ENCODE data around the gene PLP2.
A peak's percentile ranks its signal among the peaks of the same experiment; 100 is the strongest.

Gene PLP2

DNA sequence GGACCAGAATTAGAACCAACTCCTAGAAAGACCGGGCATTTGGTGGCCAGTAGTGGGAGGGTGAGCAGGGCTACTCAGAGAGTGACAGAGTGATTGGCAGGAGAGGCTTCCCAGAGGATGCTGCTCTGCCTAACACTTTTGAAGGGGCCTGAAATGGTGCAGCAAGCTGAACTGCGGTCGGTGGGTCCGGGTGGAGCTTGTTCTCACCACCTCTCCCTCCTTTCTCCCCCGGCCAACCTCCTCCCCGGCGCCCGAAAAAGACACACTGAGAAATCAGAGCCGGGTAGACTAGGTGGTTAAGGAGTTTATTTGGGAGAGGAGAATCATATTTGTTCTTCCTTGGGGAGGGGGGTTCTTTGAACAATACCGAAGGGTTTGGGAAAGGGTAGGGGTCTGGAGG, 15.8 kb downstream of the PLP2 start:
- Histone ChIP-seq H3K4me1 (ENCODE audit: control insufficient read depth, insufficient read depth, low read length, poor library complexity, severe bottlenecking) (peaks cover 5% of the 10 kb centered on the region), H3K4me3 (ENCODE audit: extremely low read depth, insufficient read depth, low read length, poor library complexity, severe bottlenecking) (no peak overlapping the region), H3K9me3 (ENCODE audit: control insufficient read depth, low read length) (no peaks in the 10 kb centered on the region), H3K27ac (ENCODE audit: low read depth, low read length, severe bottlenecking) (no peak overlapping the region), H3K36me3 (ENCODE audit: control insufficient read depth, insufficient read depth, low read length) (peaks cover 5% of the 10 kb centered on the region)
- 25 to 60% methylated on average over 1 of the region's 10 CpGs for WGBS, 2 experiments (ENCODE audit: insufficient coverage in 2 of 2)

DNA sequence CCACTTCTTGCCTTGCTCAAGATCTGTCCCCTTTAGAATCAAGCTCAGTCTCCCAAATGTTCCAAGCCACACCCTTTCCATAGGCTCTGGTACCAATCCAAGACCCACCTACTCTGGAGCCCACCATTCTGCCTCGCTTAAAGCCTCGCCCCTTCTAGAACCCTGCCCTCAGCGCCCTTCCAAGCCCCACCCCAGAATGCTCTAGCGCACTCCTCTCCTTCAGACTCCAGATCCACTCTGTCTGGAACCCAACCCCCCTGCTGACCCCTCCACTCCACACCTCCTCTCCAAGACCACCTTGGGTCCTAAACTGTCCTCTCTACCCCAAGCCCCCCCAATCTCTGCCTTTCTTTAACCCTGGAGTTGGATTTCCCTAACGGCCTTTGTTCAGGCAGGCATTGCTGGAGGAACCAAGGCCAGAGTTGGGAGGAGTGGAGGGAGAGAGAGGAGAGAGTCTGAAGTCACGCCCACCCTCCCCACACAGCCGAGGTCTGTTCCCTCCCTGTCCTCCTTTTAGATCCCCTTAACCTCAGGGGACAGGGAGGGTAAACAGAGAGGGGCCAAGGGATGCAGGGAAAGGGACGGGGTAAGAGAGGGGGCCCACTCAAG, 16.9 kb downstream of the PLP2 start:
- Histone ChIP-seq H3K9me3 (ENCODE audit: control insufficient read depth, low read length) (no peaks in the 10 kb centered on the region), H3K4me3 (ENCODE audit: extremely low read depth, insufficient read depth, low read length, poor library complexity, severe bottlenecking) (no peak overlapping the region), H3K4me1 (ENCODE audit: control insufficient read depth, insufficient read depth, low read length, poor library complexity, severe bottlenecking) (peaks cover 5% of the 10 kb centered on the region), H3K27ac (ENCODE audit: low read depth, low read length, severe bottlenecking) (no peak overlapping the region), H3K36me3 (ENCODE audit: control insufficient read depth, insufficient read depth, low read length) (no peaks in the 10 kb centered on the region)
- WGBS, 2 experiments (ENCODE audit: insufficient coverage in 2 of 2), result 86% methylated on average over 1 of the region's 8 CpGs; no CpG with 5 or more reads in 1 of the 2 experiments

DNA sequence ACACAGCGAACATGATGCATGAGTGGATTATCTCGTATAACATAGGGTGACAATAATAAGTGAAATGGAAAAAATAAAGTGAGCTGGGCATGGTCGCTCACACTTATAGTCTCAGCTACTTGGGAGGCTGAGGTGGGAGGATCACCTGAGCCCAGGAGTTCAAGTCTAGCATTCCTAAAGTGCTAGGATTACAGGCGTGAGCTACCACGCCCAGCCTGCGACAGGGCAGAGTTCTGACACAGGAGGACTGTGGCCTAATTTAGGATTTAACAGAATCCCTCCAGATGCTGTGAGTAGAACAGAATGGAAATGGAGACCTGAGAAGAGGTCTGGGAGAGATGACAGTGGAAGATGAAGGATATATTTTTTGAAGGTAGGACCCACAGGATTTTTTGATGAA, 17.9 kb downstream of the PLP2 start:
- 94 to 96% methylated on average over 4 to 5 of the region's 6 CpGs for WGBS, 2 experiments (ENCODE audit: insufficient coverage in 2 of 2)
- Histone ChIP-seq H3K4me1 (ENCODE audit: control insufficient read depth, insufficient read depth, low read length, poor library complexity, severe bottlenecking) (no peaks in the 10 kb centered on the region), H3K36me3 (ENCODE audit: control insufficient read depth, insufficient read depth, low read length) (no peaks in the 10 kb centered on the region), H3K4me3 (ENCODE audit: extremely low read depth, insufficient read depth, low read length, poor library complexity, severe bottlenecking) (no peak overlapping the region), H3K27ac (ENCODE audit: low read depth, low read length, severe bottlenecking) (no peak overlapping the region), H3K9me3 (ENCODE audit: control insufficient read depth, low read length) (no peaks in the 10 kb centered on the region)

DNA sequence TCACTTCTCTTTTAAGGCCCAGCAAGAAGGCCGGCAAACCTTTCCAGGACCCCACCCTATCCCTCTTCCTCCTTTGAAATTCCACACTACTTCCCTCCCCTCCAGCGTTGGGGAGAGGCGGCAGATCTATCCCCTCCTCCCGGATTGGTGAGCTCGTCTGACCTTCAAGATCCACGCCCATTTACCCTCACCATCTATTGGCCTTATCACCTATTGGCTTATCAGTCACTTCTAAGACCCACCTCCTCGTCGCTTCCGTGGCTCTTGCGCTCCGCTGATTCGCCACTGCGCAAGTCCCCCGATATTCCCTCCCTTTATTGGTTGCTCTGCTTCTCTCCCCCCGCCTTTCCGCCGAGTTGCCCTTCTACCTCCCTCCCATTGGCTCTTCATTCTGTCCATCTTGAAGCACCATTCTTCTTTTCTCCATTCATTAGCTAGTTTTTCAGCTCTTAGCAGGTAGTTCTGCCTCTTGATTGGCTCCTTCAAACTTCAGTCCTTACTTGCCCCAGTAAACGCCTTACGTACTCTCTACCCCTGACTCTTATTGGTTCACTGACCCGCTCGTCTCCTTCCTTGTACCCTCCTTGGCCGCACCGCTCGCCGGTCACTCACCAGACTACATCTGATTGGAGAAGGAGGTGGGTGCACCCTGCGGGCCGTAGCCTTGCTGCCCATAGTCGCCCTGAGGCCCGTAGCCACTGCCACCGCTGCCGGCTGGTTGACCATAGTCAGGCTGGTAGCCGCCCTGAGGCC, 19.3 kb downstream of the PLP2 start:
- H3K27ac ChIP-seq (ENCODE audit: low read depth, low read length, severe bottlenecking), result peak overlapping the region; percentile 73
- H3K4me1 ChIP-seq (ENCODE audit: control insufficient read depth, insufficient read depth, low read length, poor library complexity, severe bottlenecking), result no peaks in the 10 kb centered on the region
- peak overlapping the region; percentile 62 for H3K4me3 ChIP-seq (ENCODE audit: extremely low read depth, insufficient read depth, low read length, poor library complexity, severe bottlenecking)
- no peaks in the 10 kb centered on the region for H3K9me3 ChIP-seq (ENCODE audit: control insufficient read depth, low read length)
- WGBS, 2 experiments (ENCODE audit: insufficient coverage in 2 of 2), result 0% methylated on average over 15 to 16 of the region's 32 CpGs
- no peaks in the 10 kb centered on the region for H3K36me3 ChIP-seq (ENCODE audit: control insufficient read depth, insufficient read depth, low read length)

DNA sequence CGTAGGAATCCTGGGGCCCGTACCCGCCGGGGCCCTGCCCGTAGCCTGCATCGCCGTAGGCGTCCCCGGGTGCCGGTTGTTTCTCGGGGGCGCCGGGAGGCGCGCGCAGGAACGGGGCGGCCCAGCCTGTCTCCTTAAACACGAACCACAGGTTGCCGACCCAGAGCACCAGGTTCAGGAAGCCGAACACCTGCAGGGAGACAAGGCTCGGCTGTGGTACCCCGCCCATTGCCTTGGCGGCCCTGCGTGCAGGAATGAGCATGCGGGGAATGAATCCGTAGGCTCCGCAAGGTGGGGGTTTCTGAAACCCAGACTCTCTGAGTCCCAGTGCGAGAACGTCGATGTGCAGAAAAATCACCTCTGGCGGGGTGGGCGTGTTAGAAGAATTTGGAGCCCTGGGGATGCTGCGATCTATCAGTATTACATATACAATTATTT, 19.9 kb downstream of the PLP2 start:
- Histone ChIP-seq H3K27ac (ENCODE audit: low read depth, low read length, severe bottlenecking) (peak overlapping the region; percentile 73), H3K4me3 (ENCODE audit: extremely low read depth, insufficient read depth, low read length, poor library complexity, severe bottlenecking) (peak overlapping the region; percentile 62), H3K36me3 (ENCODE audit: control insufficient read depth, insufficient read depth, low read length) (no peaks in the 10 kb centered on the region), H3K4me1 (ENCODE audit: control insufficient read depth, insufficient read depth, low read length, poor library complexity, severe bottlenecking) (no peaks in the 10 kb centered on the region), H3K9me3 (ENCODE audit: control insufficient read depth, low read length) (no peaks in the 10 kb centered on the region)
- 0% methylated on average over 1 to 7 of the region's 34 CpGs for WGBS, 2 experiments (ENCODE audit: insufficient coverage in 2 of 2)

DNA sequence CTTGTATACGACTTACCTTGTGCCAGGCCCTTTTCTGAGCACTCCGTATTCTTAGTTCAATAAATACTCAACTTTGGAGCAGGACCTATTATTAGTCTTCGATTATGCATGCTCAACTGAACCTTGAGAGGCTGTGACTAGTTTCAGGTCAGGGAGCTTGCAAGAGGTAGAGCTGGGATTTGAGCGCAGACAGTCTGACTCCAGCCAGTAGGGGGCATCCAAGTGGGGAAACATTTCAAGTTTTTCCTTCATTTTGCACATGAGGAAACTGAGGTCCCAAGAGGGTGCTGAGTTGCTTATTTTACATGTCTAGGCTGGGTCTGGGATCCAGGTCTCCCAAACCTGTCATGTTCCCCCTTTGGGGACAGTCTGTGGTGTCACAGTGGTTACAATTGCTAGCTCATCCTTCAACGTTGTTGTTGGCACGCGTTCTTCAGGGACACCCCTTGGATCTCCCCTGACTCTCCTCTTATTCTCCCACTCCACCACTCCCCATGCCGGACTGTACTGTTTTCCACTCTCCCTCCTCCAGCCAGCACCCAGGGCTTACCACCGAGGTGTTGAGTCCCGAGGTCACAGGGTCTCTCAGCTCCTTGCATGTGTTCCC, 21.1 kb downstream of the PLP2 start:
- WGBS, 2 experiments (ENCODE audit: insufficient coverage in 2 of 2), result 75% methylated on average over 5 of the region's 10 CpGs; no CpG with 5 or more reads in 1 of the 2 experiments
- no peak overlapping the region for H3K4me3 ChIP-seq (ENCODE audit: extremely low read depth, insufficient read depth, low read length, poor library complexity, severe bottlenecking)
- H3K4me1 ChIP-seq (ENCODE audit: control insufficient read depth, insufficient read depth, low read length, poor library complexity, severe bottlenecking), result no peaks in the 10 kb centered on the region
- no peaks in the 10 kb centered on the region for H3K36me3 ChIP-seq (ENCODE audit: control insufficient read depth, insufficient read depth, low read length)
- no peak overlapping the region for H3K27ac ChIP-seq (ENCODE audit: low read depth, low read length, severe bottlenecking)
- no peaks in the 10 kb centered on the region for H3K9me3 ChIP-seq (ENCODE audit: control insufficient read depth, low read length)

DNA sequence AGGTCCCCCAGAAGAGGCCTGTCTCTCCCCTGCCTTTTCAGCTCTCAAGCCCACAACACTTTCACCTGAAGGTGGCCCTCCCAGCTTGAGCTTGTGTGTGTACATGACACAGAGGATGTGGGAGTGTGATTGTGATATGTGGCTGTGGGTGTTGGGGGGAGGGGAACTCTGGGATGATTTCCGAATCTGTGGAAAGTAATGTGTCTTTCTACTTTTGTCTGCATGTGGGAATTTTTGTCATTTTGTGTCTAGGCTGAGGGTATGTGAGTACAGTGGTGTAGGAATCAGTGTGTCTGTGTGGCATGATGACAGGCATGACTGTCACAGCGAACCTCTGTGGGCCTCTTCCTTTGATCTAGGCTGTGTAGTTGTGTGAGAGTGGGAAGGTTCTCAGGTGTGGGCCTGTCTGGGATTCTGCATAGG, 21.9 kb downstream of the PLP2 start:
- Histone ChIP-seq H3K9me3 (ENCODE audit: control insufficient read depth, low read length) (no peaks in the 10 kb centered on the region), H3K4me3 (ENCODE audit: extremely low read depth, insufficient read depth, low read length, poor library complexity, severe bottlenecking) (no peak overlapping the region), H3K27ac (ENCODE audit: low read depth, low read length, severe bottlenecking) (no peak overlapping the region), H3K36me3 (ENCODE audit: control insufficient read depth, insufficient read depth, low read length) (no peaks in the 10 kb centered on the region), H3K4me1 (ENCODE audit: control insufficient read depth, insufficient read depth, low read length, poor library complexity, severe bottlenecking) (peaks cover under 1% of the 10 kb centered on the region)
- WGBS, 2 experiments (ENCODE audit: insufficient coverage in 2 of 2), result 92% methylated on average over 2 of the region's 2 CpGs; no CpG with 5 or more reads in 1 of the 2 experiments

DNA sequence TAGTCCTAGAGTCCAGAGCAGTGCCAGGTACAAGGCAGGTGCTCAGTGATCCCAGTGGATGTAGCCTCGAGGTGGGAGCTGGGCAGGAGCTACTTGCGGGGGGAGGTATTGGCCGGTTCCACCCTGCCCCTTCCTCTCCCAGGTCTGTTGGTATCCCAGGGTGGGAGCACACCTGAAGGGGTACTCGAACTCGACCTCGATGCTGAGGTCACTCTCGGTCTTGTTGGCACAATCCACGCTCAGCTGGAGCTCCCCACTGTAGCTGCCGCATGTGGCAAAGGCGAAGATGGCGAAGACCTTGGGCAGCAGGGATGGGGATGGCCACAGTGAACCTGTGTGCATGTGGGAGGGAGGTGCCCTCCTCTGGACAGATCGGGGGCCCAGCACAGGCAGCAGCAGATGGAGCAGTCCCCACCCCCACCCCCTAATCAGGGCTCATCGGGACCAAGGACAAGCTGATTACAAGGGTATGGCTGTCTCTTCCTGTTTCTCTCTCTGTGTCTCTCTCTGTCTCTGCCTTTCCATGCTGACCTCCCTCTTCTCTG, 25.9 kb downstream of the PLP2 start:
- peaks cover 4% of the 10 kb centered on the region for H3K4me1 ChIP-seq (ENCODE audit: control insufficient read depth, insufficient read depth, low read length, poor library complexity, severe bottlenecking)
- no peak overlapping the region for H3K27ac ChIP-seq (ENCODE audit: low read depth, low read length, severe bottlenecking)
- WGBS, 2 experiments (ENCODE audit: insufficient coverage in 2 of 2), result 82 to 99% methylated on average over 6 to 8 of the region's 13 CpGs
- H3K9me3 ChIP-seq (ENCODE audit: control insufficient read depth, low read length), result no peaks in the 10 kb centered on the region
- no peak overlapping the region for H3K4me3 ChIP-seq (ENCODE audit: extremely low read depth, insufficient read depth, low read length, poor library complexity, severe bottlenecking)
- H3K36me3 ChIP-seq (ENCODE audit: control insufficient read depth, insufficient read depth, low read length), result no peaks in the 10 kb centered on the region

DNA sequence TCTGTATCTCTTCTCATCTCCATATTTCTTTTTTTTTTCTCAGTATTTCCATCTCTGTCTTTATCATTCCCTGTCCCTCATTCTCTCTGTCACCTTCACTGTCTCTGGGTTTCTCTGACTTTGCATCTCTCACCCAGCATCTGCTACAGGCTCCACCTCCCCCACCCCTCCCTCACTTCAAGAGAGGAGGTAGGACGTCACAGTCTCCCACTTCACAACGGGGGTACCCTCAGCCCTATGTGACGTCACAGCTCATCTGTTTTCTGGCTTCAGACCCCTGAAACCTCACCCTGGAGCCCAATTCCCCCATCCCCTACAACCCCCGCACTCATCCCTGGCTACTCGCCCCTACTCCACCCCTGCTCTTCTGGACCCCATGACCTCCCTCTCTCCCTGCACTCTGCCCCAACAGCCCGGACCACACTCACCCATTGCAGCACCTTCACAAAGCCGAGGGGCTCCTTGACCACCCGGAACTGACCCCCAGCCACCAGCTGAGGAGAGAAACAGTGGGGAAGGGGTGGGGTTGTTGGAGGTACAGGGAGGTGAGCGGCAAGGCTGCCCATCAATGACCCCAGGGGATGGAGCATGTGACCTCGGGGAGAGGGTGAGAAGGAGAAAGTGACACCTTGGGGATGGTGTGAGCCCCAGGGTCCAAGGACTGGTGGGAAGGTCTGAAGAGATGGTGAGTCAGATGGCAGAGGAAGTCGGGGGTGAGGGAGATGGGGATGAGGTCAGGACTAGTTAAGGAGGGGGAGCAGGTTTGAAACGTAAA, 27.0 kb downstream of the PLP2 start:
- H3K9me3 ChIP-seq (ENCODE audit: control insufficient read depth, low read length), result no peaks in the 10 kb centered on the region
- no peak overlapping the region for H3K4me3 ChIP-seq (ENCODE audit: extremely low read depth, insufficient read depth, low read length, poor library complexity, severe bottlenecking)
- 14% methylated on average over 1 of the region's 12 CpGs; no CpG with 5 or more reads in 1 of the 2 experiments for WGBS, 2 experiments (ENCODE audit: insufficient coverage in 2 of 2)
- no peaks in the 10 kb centered on the region for H3K36me3 ChIP-seq (ENCODE audit: control insufficient read depth, insufficient read depth, low read length)
- H3K4me1 ChIP-seq (ENCODE audit: control insufficient read depth, insufficient read depth, low read length, poor library complexity, severe bottlenecking), result peaks cover 4% of the 10 kb centered on the region
- no peak overlapping the region for H3K27ac ChIP-seq (ENCODE audit: low read depth, low read length, severe bottlenecking)

DNA sequence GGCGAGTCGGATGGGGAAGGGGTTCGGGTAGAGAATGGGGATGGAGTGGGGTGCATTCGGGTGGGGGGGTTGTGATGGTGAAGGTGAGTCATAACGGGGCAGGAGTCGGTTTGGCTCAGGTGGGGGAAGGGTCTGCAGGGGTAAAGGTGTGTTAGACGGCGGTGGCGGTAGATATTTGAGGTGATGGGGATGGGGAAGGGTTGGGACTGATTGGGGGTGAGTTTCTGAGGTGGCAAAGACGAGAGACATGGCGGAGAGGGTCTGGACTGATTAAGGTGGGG, 27.6 kb downstream of the PLP2 start:
- WGBS, 2 experiments (ENCODE audit: insufficient coverage in 2 of 2), result 19% methylated on average over 9 of the region's 11 CpGs; no CpG with 5 or more reads in 1 of the 2 experiments
- no peak overlapping the region for H3K4me3 ChIP-seq (ENCODE audit: extremely low read depth, insufficient read depth, low read length, poor library complexity, severe bottlenecking)
- no peak overlapping the region for H3K27ac ChIP-seq (ENCODE audit: low read depth, low read length, severe bottlenecking)
- H3K9me3 ChIP-seq (ENCODE audit: control insufficient read depth, low read length), result no peaks in the 10 kb centered on the region
- H3K36me3 ChIP-seq (ENCODE audit: control insufficient read depth, insufficient read depth, low read length), result no peaks in the 10 kb centered on the region
- H3K4me1 ChIP-seq (ENCODE audit: control insufficient read depth, insufficient read depth, low read length, poor library complexity, severe bottlenecking), result peaks cover 4% of the 10 kb centered on the region
